ENCODE results near the gene TNRC6B. TPM values are rescaled to one million over a fixed set of nuclear protein-coding genes. Genes with fewer than 3 reads are reported as not detected.

The TNRC6B gene
- total RNA-seq, 1 donor from 2014 or later: 51.2 TPM

DNA sequence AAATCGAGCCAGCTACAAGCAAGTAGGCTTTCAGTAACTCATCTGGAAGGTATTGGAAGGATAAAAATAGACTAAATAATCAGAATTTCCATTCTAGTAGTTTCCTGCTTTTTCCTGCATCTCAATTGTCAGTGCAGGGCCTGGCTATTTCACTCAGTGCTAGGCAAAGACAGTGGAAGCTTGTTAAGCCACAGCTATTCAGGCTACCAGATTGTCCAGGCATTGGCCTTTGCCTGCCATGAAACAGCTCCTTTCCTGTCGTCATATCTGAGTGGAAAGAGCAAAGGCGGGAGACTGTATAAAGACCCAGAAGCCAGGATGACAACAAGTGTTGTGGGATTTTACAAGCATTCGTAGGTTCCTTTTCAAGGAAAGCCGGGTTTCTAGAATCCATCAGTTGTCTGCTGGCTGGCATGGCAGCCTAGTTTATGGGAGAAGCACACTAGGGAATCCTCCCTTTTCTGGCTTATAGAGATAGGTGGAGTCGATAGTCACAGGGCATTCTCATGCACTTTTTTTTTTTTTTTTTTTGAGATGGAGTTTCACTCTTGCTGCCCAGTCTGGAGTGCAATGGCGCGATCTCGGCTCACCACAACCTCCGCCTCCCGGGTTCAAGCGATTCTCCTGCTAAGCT is 2.0 kb upstream of the TNRC6B start:
- DNase-seq (ENCODE audit: low read depth): no peak
- TF ChIP-seq, protein P1, sequence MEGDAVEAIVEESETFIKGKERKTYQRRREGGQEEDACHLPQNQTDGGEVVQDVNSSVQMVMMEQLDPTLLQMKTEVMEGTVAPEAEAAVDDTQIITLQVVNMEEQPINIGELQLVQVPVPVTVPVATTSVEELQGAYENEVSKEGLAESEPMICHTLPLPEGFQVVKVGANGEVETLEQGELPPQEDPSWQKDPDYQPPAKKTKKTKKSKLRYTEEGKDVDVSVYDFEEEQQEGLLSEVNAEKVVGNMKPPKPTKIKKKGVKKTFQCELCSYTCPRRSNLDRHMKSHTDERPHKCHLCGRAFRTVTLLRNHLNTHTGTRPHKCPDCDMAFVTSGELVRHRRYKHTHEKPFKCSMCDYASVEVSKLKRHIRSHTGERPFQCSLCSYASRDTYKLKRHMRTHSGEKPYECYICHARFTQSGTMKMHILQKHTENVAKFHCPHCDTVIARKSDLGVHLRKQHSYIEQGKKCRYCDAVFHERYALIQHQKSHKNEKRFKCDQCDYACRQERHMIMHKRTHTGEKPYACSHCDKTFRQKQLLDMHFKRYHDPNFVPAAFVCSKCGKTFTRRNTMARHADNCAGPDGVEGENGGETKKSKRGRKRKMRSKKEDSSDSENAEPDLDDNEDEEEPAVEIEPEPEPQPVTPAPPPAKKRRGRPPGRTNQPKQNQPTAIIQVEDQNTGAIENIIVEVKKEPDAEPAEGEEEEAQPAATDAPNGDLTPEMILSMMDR (IDR thresholded peaks at IDR 0.05; ENCODE audit: insufficient read depth, low read depth, low read length): no peak
- TF ChIP-seq EZH2 (IDR thresholded peaks at IDR 0.05; ENCODE audit: insufficient read depth, low read length): no peak
- peak overlapping the region; percentile 3 for H2AFZ ChIP-seq (ENCODE audit: low read depth, low read length)
- H4K20me1 ChIP-seq (ENCODE audit: insufficient read depth, low read length): peaks cover 10% of the 10 kb centered on the region
- H3K4me1 Mint-ChIP-seq (ENCODE audit: low read depth, unreplicated experiment): peaks cover 23% of the 10 kb centered on the region
- FAIRE-seq: no peak
- H3K79me2 ChIP-seq (ENCODE audit: insufficient read depth, low read length): peaks cover 29% of the 10 kb centered on the region
- H3K27me3 ChIP-seq (ENCODE audit: insufficient read depth, low read length): no peaks in the 10 kb centered on the region
- no peak overlapping the region for H3K9ac ChIP-seq (ENCODE audit: low read length)
- H3K4me3 ChIP-seq (ENCODE audit: insufficient read depth, low read depth, low read length): no peak overlapping the region
- no peak overlapping the region for H3K4me2 ChIP-seq (ENCODE audit: low read length)
- no peaks in the 10 kb centered on the region for H3K36me3 Mint-ChIP-seq (ENCODE audit: low read depth, unreplicated experiment)
- no peak overlapping the region for H3K27ac ChIP-seq (ENCODE audit: low read depth, low read length)
- peaks cover 19% of the 10 kb centered on the region for H3K4me1 ChIP-seq (ENCODE audit: insufficient read depth, low read length)
- H3K4me3 Mint-ChIP-seq (ENCODE audit: unreplicated experiment): no peak overlapping the region
- no peaks in the 10 kb centered on the region for H3K36me3 ChIP-seq (ENCODE audit: insufficient read depth, low read length)
- no peaks in the 10 kb centered on the region for H3K9me3 ChIP-seq (ENCODE audit: insufficient read depth, low read depth, low read length)
- H3K27ac Mint-ChIP-seq (ENCODE audit: unreplicated experiment): no peak overlapping the region
- H3K27me3 Mint-ChIP-seq (ENCODE audit: low read depth, unreplicated experiment): no peaks in the 10 kb centered on the region
- H3K9me3 Mint-ChIP-seq (ENCODE audit: unreplicated experiment): no peaks in the 10 kb centered on the region

GRCh38 chr22:40176921-40177737 is 596 bp upstream of the TNRC6B start:
- H3K9ac ChIP-seq (ENCODE audit: low read length): peak overlapping the region; percentile 97
- peaks cover 43% of the 10 kb centered on the region for H3K79me2 ChIP-seq (ENCODE audit: insufficient read depth, low read length)
- H3K36me3 ChIP-seq (ENCODE audit: insufficient read depth, low read length): no peaks in the 10 kb centered on the region
- DNase-seq (ENCODE audit: low read depth) (peak; percentile 54), FAIRE-seq (no peak)
- H2AFZ ChIP-seq (ENCODE audit: low read depth, low read length): peak overlapping the region; percentile 61
- H3K9me3 Mint-ChIP-seq (ENCODE audit: unreplicated experiment): no peaks in the 10 kb centered on the region
- peak overlapping the region; percentile 99 for H3K27ac Mint-ChIP-seq (ENCODE audit: unreplicated experiment)
- H3K27me3 ChIP-seq (ENCODE audit: insufficient read depth, low read length): no peaks in the 10 kb centered on the region
- peaks cover 23% of the 10 kb centered on the region for H4K20me1 ChIP-seq (ENCODE audit: insufficient read depth, low read length)
- peak overlapping the region; percentile 78 for H3K27ac ChIP-seq (ENCODE audit: low read depth, low read length)
- TF ChIP-seq, protein P1 (IDR thresholded peaks at IDR 0.05; ENCODE audit: insufficient read depth, low read depth, low read length): no peak
- no peak for TF ChIP-seq EZH2 (IDR thresholded peaks at IDR 0.05; ENCODE audit: insufficient read depth, low read length)
- peaks cover 20% of the 10 kb centered on the region for H3K4me1 ChIP-seq (ENCODE audit: insufficient read depth, low read length)
- peak overlapping the region; percentile 97 for H3K4me3 Mint-ChIP-seq (ENCODE audit: unreplicated experiment)
- peak overlapping the region; percentile 96 for H3K4me2 ChIP-seq (ENCODE audit: low read length)
- no peaks in the 10 kb centered on the region for H3K27me3 Mint-ChIP-seq (ENCODE audit: low read depth, unreplicated experiment)
- H3K4me3 ChIP-seq (ENCODE audit: insufficient read depth, low read depth, low read length): peak overlapping the region; percentile 96
- H3K4me1 Mint-ChIP-seq (ENCODE audit: low read depth, unreplicated experiment): peaks cover 26% of the 10 kb centered on the region
- H3K36me3 Mint-ChIP-seq (ENCODE audit: low read depth, unreplicated experiment): no peaks in the 10 kb centered on the region
- H3K9me3 ChIP-seq (ENCODE audit: insufficient read depth, low read depth, low read length): no peaks in the 10 kb centered on the region

Data from astrocyte (in vitro differentiated cells and primary cell).